T-helper 1 cell treated with Interleukin-12 subunit alpha and Interleukin-12 subunit beta and Interleukin-4 antibody, amounts not matched to agents 30 ng/mL and 1 ng/mL, for 36 hours (primary cell): Measurements from ENCODE around the gene MAST4. TPM values are rescaled to one million over a fixed set of nuclear protein-coding genes. Genes with fewer than 3 reads are reported as not detected.

Experiments used
- intact Hi-C: fragments of 100-400 bp; cut with micrococcal nuclease; formaldehyde crosslinking; loops from one replicate; pipeline ENCODE4 v1.15.1; 2024
- total RNA-seq: library from RNA; stranded (reverse); gene quantifications from 2 replicates; pipeline ENCODE4 v1.2.3, GENCODE V29; 2022

The MAST4 gene
- total RNA-seq, 1 donor from 2014 or later = 65.8 TPM

DNA sequence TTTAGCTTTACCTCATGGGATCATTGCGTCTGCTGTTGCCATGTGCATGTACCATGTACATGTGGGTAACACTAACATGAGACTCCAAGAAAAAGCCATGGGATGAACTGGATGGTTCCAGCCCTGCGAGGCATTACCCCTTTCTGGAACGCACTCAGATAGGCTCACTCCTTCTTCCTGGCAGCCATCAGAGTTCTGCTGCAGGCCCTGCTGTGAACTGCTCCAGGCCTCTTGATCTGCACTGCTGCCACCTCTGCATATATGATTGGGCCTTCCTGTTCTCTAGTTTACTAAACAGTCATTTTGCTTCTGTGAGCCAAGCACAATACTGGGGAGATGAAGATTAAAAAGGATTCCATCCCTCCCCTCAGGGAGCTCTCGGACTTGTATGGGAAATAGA is 379.9 kb downstream of the MAST4 start:
- intact Hi-C loops = no loop called here

GRCh38 chr5:66979738-66980137 is 383.5 kb downstream of the MAST4 start:
- intact Hi-C loops = no loop called here

DNA sequence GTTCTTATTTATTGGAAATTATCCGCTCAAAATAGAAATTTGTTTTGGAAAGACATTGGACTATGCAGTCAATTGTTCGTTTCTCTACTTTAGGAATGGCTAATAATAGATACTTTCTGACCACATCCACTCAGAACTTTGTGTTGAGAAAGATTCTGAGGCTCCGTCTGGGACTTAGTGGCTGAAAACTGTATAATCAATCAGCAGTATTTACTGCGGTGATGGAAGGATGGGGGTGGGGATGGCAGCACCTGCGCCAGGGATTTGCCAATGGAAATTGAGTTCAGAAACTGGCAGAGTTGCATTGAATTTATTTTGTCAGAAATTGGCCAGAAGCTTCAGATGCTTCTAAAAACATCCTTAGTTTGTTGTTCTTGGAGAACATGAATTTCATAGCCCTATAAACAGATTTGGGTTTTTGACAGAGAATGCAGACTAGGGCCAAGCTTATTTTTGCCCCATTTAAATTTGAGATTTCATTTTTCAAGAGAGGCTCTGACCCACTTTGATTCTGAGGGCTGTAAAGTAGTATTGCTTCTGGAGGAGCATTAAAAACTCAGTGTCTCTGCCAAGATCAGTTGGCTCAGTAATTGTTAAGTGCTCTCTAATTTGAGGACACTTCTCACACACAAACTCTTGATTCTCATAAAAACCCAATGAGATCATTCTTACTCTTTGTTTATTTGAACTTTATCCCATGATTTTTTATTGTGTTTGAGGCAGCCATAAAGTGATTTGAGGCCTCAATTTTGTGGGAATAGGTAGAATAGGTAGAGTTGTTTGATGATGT is 385.3 kb downstream of the MAST4 start:
- intact Hi-C loops = no loop called here

DNA sequence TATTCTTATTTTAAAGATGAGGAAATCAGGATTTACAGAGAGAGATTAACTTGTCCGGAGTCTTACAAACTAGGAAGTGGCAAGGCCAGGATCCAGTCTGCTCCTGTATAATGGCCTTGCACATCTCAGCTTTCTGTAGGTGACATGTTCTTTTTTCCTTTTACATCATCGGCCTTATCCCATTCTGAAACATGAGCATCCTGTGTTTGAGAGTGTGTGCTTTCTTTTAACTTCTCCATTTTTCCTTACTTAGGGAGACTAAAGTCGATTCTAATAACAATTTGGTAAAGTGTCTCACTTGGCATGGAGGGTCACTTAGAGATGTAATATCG is 385.8 kb downstream of the MAST4 start:
- intact Hi-C loops = no loop called here

DNA sequence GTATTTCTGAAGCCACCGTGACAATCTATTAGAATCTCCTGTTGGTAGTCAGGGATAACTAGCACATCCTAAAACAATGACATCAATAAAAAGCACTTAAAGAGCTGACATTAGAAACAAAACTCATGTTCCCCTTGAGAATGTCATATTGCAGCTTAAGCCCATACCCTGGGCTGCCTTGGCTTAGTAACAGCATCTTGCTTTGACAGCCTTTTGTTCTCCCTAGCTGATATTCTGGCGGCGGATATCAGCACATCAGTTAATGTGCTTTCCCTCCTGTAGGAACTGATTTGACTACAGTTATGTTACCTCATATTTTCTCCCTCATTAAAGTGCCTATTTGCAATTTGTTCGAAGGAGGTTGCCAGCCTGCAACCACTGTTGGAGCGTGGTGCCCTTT is 386.3 kb downstream of the MAST4 start:
- intact Hi-C loops = no loop called here

- intact Hi-C loops = no loop called here
Measured at GRCh38 chr5:66985417-66985816, 389.2 kb downstream of the MAST4 start.

- intact Hi-C loops = no loop called here
Measured at GRCh38 chr5:66986009-66986408, 389.8 kb downstream of the MAST4 start.

GRCh38 chr5:66986534-66986933 is 390.3 kb downstream of the MAST4 start:
- intact Hi-C loops = no loop called here

DNA sequence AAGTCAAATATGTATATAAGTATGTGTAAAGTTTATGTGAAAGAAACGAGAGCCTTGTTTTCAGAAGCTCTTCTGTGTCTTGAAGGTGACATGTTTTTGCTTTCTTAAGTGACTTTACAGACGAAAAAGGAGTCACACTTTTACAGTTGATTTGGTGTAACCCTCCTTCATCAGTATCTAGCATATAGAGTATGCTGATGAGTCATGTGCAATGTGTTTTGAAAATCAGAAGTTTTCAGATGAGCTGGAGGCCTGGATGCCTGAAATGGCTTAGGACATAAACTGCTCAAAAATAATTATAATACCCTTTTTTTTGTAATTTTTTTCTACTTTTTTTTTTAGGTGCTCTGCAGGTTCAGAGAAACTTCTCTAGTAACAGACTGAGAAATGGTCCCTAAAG is 390.9 kb downstream of the MAST4 start:
- intact Hi-C loops = no loop called here

DNA sequence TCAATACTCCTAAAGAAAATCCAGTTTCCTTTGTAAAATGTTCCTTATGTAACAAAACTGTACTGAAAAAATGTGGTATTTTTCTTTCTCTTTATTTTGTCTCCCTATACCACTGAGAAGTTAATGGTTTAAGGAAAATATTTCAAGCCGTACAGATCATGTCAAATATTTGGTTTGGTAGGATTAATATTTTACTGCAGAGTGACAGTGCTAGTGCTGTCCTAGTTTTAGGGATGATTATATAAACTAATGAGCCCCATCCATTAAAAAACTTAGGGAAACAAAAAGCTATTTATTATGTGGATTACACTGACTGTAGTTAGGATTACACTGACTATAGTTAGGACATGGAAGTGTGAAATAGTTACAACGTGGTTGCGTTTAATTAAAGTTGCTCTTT is 391.3 kb downstream of the MAST4 start:
- intact Hi-C loops = no loop called here

GRCh38 chr5:66987949-66988838 is 392.0 kb downstream of the MAST4 start:
- intact Hi-C loops = loop anchor here (1.0 to 2.0 kb wide), 4 partner anchors 16 to 682 kb away; no protein-coding TSS in a partner anchor

- intact Hi-C loops = loop anchor here (2.0 kb wide), 1 partner anchor 168 kb away; no protein-coding TSS in a partner anchor
Measured at GRCh38 chr5:66989286-66989685, 393.1 kb downstream of the MAST4 start.

- intact Hi-C loops = loop anchor here (2.0 kb wide), 1 partner anchor 167 kb away; no protein-coding TSS in a partner anchor
Measured at GRCh38 chr5:66989781-66990180, 393.6 kb downstream of the MAST4 start.

DNA sequence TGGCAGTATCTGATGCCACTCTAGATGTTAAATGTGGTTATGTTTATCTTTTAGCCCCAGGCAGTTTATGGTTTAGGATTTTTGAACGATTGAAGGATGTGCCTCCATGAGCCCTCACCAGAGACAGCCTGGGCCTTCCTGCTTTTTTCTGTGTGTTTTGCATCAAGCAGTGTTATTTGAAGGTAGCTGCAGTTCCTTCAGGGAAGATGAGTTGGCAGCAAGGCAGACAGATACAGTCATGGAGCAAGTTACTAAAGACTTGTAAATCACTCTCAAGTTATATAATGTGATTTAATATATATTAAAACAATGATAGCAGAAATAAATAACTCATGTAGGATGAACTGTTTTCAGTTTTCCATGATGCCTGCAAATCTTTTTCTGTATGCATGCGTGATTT is 395.6 kb downstream of the MAST4 start:
- intact Hi-C loops = no loop called here

GRCh38 chr5:66992547-66992946 is 396.4 kb downstream of the MAST4 start:
- intact Hi-C loops = no loop called here

- intact Hi-C loops = no loop called here
Measured at GRCh38 chr5:66993448-66993847, 397.3 kb downstream of the MAST4 start.

GRCh38 chr5:66993882-66994281 is 397.7 kb downstream of the MAST4 start:
- intact Hi-C loops = no loop called here

DNA sequence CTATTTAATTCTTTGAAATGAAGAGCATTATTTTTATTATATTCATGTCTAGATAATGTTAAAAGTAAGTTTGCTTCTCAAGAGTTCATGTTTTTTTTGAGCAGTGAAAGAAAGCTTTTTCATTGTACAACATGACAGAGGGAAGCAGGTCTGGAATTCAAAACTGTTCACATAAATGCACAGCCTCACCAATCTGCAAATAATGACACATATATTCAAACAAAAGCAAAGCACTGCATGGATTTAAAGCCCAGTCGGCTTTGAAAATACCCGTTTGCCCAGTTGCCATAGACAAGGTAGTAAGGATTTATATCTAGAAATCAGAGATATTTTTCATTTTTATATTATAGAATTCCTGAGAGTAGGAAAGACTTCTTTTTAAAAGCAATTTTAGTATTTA is 398.6 kb downstream of the MAST4 start:
- intact Hi-C loops = no loop called here

- intact Hi-C loops = loop anchor here (5.0 to 10.0 kb wide), 6 partner anchors 404 to 1439 kb away; partner anchors contain the start of genes CENPK, ERBIN, MAST4 and PIK3R1
Measured at GRCh38 chr5:67000794-67001475, 404.7 kb downstream of the MAST4 start.

GRCh38 chr5:67002832-67003684 is 406.9 kb downstream of the MAST4 start:
- intact Hi-C loops = loop anchor here (5.0 to 10.0 kb wide), 6 partner anchors 406 to 1441 kb away; partner anchors contain the start of genes CENPK, ERBIN, MAST4 and PIK3R1

GRCh38 chr5:67003685-67003934 is 407.4 kb downstream of the MAST4 start:
- intact Hi-C loops = loop anchor here (5.0 to 10.0 kb wide), 6 partner anchors 406 to 1441 kb away; partner anchors contain the start of genes CENPK, ERBIN, MAST4 and PIK3R1
